Fibroblast of the aortic adventitia (primary cell): Measurements from ENCODE around the gene SYTL1. TPM values are rescaled to one million over a fixed set of nuclear protein-coding genes. Genes with fewer than 3 reads are reported as not detected.

Experiments used
- DNase-seq: peaks from one replicate; pipeline ENCODE4 v3.0.0-alpha.2; 2010; ENCODE audit warnings: low read depth
- H3K4me3 ChIP-seq: 2 replicates; pipeline ENCODE4 v1.5.1; 2011; ENCODE audit warnings: low read depth, mild to moderate bottlenecking, control low read depth, low read length, moderate library complexity
- CTCF ChIP-seq: IDR thresholded peaks from 2 replicates; pipeline ENCODE4 v1.5.1; 2011; ENCODE audit warnings: mild to moderate bottlenecking, low read length, control low read depth, inconsistent platforms; ENCODE audit not compliant: insufficient read depth
- total RNA-seq: library from RNA; depleted of rRNA; stranded (reverse); fragments of >200 nt; gene quantifications from 2 replicates; pipeline ENCODE4 v1.2.3, GENCODE V29; 2012; ENCODE audit warnings: low replicate concordance

The SYTL1 gene
- total RNA-seq, 1 donor = 0.09 TPM

GRCh38 chr1:27366411-27367159, 24.8 kb downstream of the SYTL1 start, which contains the start of gene MAP3K6:
MAP3K6 (minus strand) TSS chr1:27366961; CDS start chr1:27366597, 364 bp downstream.
- peak; percentile 73 for DNase-seq
- peak within 1 kb of the TSS; percentile 81 for H3K4me3 ChIP-seq
- peak; percentile 24 for TF ChIP-seq CTCF

DNA sequence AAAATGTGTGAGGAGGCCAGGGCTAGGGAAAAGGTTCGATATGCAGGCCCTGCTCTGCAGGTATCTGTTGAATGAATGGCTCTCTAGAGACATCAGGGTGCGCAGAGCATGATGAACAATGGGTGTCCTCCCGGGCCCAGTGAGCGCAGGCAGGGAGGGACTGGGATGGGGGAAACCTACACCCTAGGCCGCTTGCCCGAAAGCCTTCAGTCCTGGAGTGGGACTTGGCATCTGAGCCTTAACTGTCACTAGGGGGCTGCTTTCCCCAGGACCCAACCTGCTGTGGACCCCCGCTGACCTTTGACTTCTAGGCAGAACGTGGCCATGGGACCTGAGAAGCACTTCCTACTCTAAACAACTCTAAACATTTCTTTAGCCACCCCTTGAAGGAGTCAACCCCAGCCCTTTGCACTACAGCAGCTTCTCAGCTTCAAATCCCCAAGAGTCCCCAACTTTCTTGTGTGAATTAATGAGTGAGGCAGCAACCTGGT, 25.4 kb downstream of the SYTL1 start:
- no peak for TF ChIP-seq CTCF
- peak overlapping the region; percentile 81 for H3K4me3 ChIP-seq
- DNase-seq = no peak

DNA sequence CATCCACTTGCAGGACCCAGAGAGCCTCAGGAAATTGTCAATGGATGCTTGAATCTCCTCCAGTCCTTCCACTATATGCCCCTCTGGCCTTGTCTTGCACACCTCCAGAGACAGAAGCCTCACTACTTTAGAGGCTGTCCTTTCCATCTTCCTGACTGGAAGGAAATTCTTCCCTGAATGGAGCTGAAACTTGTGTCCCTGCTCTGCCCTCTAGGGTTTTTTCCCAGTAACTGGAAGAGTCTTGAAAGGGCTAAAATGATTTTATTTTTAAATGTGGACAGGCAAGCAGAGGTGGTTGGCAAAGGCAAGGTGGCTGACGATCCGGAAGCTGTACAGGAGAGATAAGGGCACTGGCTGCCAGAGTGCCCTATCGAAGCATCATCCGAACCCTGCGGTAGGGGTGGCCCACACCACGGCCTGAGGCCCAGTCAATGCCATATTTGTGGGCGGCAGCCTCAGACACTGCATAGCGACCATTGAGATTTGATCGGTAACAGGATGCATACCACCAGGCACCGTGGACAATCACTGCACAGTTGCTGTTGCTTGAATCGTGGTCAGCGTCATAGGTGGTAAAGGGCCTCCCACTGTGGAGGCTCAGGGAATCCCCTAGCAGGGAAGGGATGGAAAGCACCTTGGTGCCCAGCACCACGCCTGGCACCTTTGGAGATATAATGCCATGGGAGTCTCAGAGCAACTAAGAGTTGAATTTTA, 27.2 kb downstream of the SYTL1 start:
- no peak overlapping the region for H3K4me3 ChIP-seq
- TF ChIP-seq CTCF = peak; percentile 48
- peak; percentile 57 for DNase-seq

DNA sequence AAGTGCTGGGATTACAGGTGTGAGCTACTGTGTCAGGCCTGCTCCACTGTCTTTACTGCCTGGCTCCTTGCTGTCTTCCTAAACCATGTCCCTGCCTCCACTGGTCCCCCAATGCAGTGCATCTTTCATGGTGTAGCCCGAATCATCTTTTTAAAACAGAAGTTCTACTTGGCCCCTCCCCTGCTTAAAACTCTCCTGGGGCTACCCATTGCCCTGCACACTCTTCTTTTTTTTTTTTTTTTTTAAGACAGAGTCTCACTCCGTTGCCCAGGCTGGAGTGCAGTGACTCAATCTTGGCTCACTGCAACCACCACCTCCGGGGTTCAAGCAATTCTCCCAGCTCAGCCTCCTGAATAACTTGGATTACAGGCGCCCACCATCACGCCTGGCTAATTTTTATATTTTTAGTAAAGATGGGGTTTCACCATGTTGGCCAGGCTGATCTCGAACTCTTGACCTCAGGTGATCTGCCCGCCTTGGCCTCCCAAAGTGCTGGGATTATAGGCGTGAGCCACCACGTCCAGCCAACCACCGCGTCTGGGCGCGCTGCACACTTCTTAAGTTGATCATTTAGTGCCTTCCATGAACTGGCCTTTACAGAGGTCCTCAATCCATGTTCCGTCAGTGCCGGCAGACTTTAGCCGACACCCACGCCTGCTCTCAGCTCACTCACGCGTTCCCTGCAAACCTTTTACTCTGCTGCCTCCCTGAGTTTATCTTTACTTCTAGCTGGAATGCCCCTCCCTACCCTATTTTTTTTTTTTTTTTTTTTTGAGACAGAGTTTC, 30.4 kb downstream of the SYTL1 start:
- no peak overlapping the region for H3K4me3 ChIP-seq
- TF ChIP-seq CTCF = no peak
- DNase-seq = no peak

DNA sequence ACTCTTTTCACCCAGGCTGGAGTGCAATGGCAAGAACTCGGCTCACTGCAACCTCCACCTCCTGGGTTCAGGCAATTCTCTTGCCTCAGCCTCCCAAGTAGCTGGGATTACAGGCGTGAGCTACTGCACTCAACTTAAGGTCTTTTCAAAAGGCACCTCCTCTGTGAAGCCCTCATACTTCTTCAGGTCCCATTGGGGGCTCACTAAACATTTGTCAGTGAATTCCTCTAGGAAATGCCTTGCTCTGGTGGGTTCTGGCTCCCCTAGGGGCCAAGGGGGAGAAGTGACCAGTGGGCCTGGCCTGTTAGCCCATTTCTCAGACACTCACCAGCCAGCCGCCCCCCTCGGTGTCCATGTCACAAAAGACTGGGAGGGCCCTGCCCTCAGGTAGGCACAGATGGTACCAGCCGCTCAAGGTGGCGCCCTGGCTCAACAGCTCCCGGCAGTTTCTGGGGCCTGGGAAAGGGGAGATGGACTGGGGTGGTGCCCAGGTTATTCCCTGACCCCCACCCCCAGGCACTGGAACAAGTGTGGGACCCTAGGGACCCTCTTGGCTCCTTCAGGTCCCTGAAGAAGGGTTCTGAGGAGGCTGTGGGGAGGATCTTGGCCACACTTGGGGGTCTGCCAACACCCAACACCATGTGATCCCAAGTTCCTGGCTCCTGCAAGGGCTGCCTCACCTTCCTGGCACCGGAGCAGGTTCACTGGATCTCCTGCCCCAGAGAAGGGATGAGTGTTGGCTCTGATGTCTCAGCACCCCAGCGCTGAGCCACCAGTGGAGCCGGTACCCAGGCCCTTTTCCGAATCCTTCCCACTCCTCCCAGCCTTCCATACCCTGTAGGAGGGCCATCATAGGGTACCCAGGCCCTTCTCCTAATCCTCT, 31.2 kb downstream of the SYTL1 start:
- H3K4me3 ChIP-seq = no peak overlapping the region
- TF ChIP-seq CTCF = peak; percentile 38
- no peak for DNase-seq
